ENCODE results near the gene SWAP70.

- TF ChIP-seq CTCF (conservative IDR thresholded peaks at IDR 0.05; ENCODE audit: low read depth, low read length) (no peak), EZH2 (IDR thresholded peaks at IDR 0.05; ENCODE audit: low read length, unreplicated experiment) (no peak), EZH2phosphoT487 (IDR thresholded peaks at IDR 0.05; ENCODE audit: borderline replicate concordance, low read length) (no peak)
Measured at GRCh38 chr11:9711454-9712307, 47.8 kb downstream of the SWAP70 start.

All from PC-3 (cell line).